Trophoblast cell (in vitro differentiated cells and primary cell): ENCODE measurements around the gene NR4A3.

Experiments
- DNase-seq, 2 donors: peaks; one replicate each; pipeline ENCODE4 v3.0.0-alpha.2; 2016
- H2AFZ ChIP-seq: 2 replicates; pipeline ENCODE4 v1.6.1; 2013; ENCODE audit warnings: low read length, moderate library complexity, mild to moderate bottlenecking; ENCODE audit not compliant: insufficient read depth, poor library complexity
- H2AK5ac ChIP-seq: 2 replicates; pipeline ENCODE4 v1.6.1; 2013; ENCODE audit warnings: mild to moderate bottlenecking, low read length
- H2BK120ac ChIP-seq: 2 replicates; pipeline ENCODE4 v1.6.1; 2013; ENCODE audit warnings: low read length, mild to moderate bottlenecking, moderate library complexity; ENCODE audit not compliant: insufficient read depth, poor library complexity
- H2BK12ac ChIP-seq: 2 replicates; pipeline ENCODE4 v1.6.1; 2013; ENCODE audit warnings: mild to moderate bottlenecking, low read length, moderate library complexity
- H2BK5ac ChIP-seq: 2 replicates; pipeline ENCODE4 v1.6.1; 2013; ENCODE audit warnings: low read length, low read depth, moderate library complexity, mild to moderate bottlenecking; ENCODE audit not compliant: poor library complexity
- H3K14ac ChIP-seq: 2 replicates; pipeline ENCODE4 v1.6.1; 2013; ENCODE audit warnings: mild to moderate bottlenecking, low read length
- H3K18ac ChIP-seq: 2 replicates; pipeline ENCODE4 v1.6.1; 2013; ENCODE audit warnings: mild to moderate bottlenecking, low read length
- H3K23ac ChIP-seq: 2 replicates; pipeline ENCODE4 v1.6.1; 2013; ENCODE audit warnings: low read length
- H3K27ac ChIP-seq: 2 replicates; pipeline ENCODE4 v1.5.1; 2013; ENCODE audit warnings: low read depth, mild to moderate bottlenecking, inconsistent platforms, low read length, moderate library complexity
- H3K27me3 ChIP-seq: 2 replicates; pipeline ENCODE4 v1.6.1; 2013; ENCODE audit warnings: inconsistent platforms, mild to moderate bottlenecking, low read length, moderate library complexity; ENCODE audit not compliant: insufficient read depth
- H3K36me3 ChIP-seq, 2 experiments: 1 replicate in 1 of 2; 2 replicates in 1 of 2; pipeline ENCODE4 v1.6.1; 2013; ENCODE audit warnings: low read length in 2 of 2, mild to moderate bottlenecking in 2 of 2, moderate library complexity in 1 of 2; ENCODE audit not compliant: insufficient read depth in 2 of 2, control insufficient read depth in 1 of 2
- H3K4ac ChIP-seq: 2 replicates; pipeline ENCODE4 v1.6.1; 2013; ENCODE audit warnings: low read depth, mild to moderate bottlenecking, low read length, moderate library complexity
- H3K4me1 ChIP-seq, 2 experiments: 1 replicate in 1 of 2; 2 replicates in 1 of 2; pipeline ENCODE4 v1.6.1; 2013; ENCODE audit warnings: low read length in 2 of 2, mild to moderate bottlenecking in 2 of 2, moderate library complexity in 1 of 2; ENCODE audit not compliant: insufficient read depth in 2 of 2, control insufficient read depth in 1 of 2
- H3K4me2 ChIP-seq: 2 replicates; pipeline ENCODE4 v1.6.1; 2013; ENCODE audit warnings: inconsistent platforms, mild to moderate bottlenecking, low read length, moderate library complexity
- H3K4me3 ChIP-seq: 2 replicates; pipeline ENCODE4 v1.5.1; 2013; ENCODE audit warnings: mild to moderate bottlenecking, low read depth, low read length, inconsistent platforms
- H3K79me1 ChIP-seq: one replicate; pipeline ENCODE4 v1.6.1; 2013; ENCODE audit warnings: low read length
- H3K79me2 ChIP-seq: 2 replicates; pipeline ENCODE4 v1.6.1; 2013; ENCODE audit warnings: low read length, mild to moderate bottlenecking; ENCODE audit not compliant: control insufficient read depth, insufficient read depth, poor library complexity
- H3K9ac ChIP-seq: 2 replicates; pipeline ENCODE4 v1.6.1; 2013; ENCODE audit warnings: mild to moderate bottlenecking, low read length
- H3K9me3 ChIP-seq: 2 replicates; pipeline ENCODE4 v1.6.1; 2013; ENCODE audit warnings: low read depth, mild to moderate bottlenecking, control low read depth, inconsistent platforms, low read length; ENCODE audit not compliant: insufficient read depth
- H4K12ac ChIP-seq: 2 replicates; pipeline ENCODE4 v1.6.1; 2013; ENCODE audit warnings: low read depth, mild to moderate bottlenecking, low read length, moderate library complexity
- H4K8ac ChIP-seq: 2 replicates; pipeline ENCODE4 v1.6.1; 2013; ENCODE audit warnings: low read depth, mild to moderate bottlenecking, low read length, moderate library complexity
- H4K91ac ChIP-seq: one replicate; pipeline ENCODE4 v1.6.1; 2013; ENCODE audit warnings: low read depth, mild to moderate bottlenecking, low read length, moderate library complexity
- WGBS: extraction: QIAGEN DNeasy Blood & Tissue Kit; methylation state at CpG from one replicate; pipeline ENCODE4 v1.1.7; 2013; ENCODE audit warnings: missing lambda C conversion rate; ENCODE audit not compliant: insufficient read length, insufficient coverage; ENCODE audit errors: extremely low coverage; 5-methylcytosine and 5-hydroxymethylcytosine counted together

Gene NR4A3

DNA sequence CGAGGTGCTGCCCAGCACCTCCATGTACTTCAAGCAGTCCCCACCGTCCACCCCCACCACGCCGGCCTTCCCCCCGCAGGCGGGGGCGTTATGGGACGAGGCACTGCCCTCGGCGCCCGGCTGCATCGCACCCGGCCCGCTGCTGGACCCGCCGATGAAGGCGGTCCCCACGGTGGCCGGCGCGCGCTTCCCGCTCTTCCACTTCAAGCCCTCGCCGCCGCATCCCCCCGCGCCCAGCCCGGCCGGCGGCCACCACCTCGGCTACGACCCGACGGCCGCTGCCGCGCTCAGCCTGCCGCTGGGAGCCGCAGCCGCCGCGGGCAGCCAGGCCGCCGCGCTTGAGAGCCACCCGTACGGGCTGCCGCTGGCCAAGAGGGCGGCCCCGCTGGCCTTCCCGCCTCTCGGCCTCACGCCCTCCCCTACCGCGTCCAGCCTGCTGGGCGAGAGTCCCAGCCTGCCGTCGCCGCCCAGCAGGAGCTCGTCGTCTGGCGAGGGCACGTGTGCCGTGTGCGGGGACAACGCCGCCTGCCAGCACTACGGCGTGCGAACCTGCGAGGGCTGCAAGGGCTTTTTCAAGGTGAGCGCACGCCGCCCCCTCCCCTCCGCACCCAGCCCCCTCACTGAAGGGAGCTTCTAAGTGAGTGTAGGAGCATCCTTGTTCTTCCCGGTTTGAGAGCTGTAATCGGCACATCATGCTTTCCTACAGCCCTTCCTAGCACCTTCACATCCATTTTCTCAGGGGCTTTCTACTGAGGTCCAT lies 6.9 kb downstream of the NR4A3 start:
- H2AK5ac ChIP-seq = no peak overlapping the region
- peak; percentile 28 to 62 for DNase-seq
- peak overlapping the region; percentile 46 for H3K4me2 ChIP-seq
- no peak overlapping the region for H2BK12ac ChIP-seq
- no peaks in the 10 kb centered on the region for H3K79me2 ChIP-seq
- no peak overlapping the region for H3K14ac ChIP-seq
- peak overlapping the region; percentile 45 for H2AFZ ChIP-seq
- no peak overlapping the region for H2BK5ac ChIP-seq
- no peak overlapping the region for H4K91ac ChIP-seq
- peaks cover 59% of the 10 kb centered on the region for H3K27me3 ChIP-seq
- H3K4me3 ChIP-seq = no peak overlapping the region
- no peak overlapping the region for H4K12ac ChIP-seq
- no peak overlapping the region for H3K18ac ChIP-seq
- H3K27ac ChIP-seq = no peak overlapping the region
- H3K9me3 ChIP-seq = peaks cover 10% of the 10 kb centered on the region
- peaks cover 16 to 23% of the 10 kb centered on the region in 2 experiments for H3K4me1 ChIP-seq
- no peaks in the 10 kb centered on the region for H3K36me3 ChIP-seq
- no peak overlapping the region for H3K9ac ChIP-seq
- H3K4ac ChIP-seq = no peak overlapping the region
- no CpG with 5 or more reads among the region's 78 CpGs for WGBS
- H3K23ac ChIP-seq = no peak overlapping the region
- H3K79me1 ChIP-seq = no peaks in the 10 kb centered on the region
- no peak overlapping the region for H4K8ac ChIP-seq
- no peak overlapping the region for H2BK120ac ChIP-seq

DNA sequence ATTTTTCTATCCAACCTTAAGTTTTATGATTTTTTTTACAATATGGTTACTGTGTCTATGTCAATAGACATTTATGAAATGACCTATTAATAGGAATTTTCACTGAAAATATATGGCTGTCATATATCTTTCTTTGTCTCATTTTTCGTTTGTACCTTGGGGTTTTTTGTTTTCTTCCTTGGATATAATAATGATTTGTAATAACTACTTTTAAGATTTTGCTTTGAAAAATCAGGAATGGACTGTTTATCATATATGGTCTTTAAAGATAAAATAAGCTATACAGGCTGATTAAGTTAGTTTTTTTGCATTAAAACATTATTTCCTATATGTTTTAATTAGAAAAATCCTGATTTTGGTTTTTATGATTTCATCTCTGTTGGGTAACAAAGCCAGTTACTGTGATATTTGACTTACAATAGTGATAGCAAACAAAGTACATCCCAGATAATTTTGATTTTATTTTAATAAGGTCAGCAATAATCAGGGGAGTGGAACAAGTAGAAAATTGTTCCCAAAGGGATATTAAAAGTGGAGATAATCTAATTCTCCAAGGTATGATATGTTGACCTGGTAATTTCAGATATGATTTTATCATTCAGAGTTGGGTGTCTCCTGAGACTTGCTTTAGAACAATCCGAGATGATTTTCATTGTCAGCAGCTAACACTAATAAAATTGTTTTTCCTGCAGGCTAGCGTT lies 10.3 kb downstream of the NR4A3 start:
- Histone ChIP-seq H3K27ac (no peak overlapping the region), H2AK5ac (no peak overlapping the region), H3K9ac (no peak overlapping the region), H3K4me3 (no peak overlapping the region), H2BK12ac (no peak overlapping the region), H3K4ac (no peak overlapping the region), H3K4me1 (peaks cover 5 to 6% of the 10 kb centered on the region in 2 experiments), H3K9me3 (peaks cover 8% of the 10 kb centered on the region), H3K79me2 (no peaks in the 10 kb centered on the region), H4K91ac (no peak overlapping the region), H2BK120ac (no peak overlapping the region), H3K27me3 (peaks cover 28% of the 10 kb centered on the region), H3K36me3 (no peaks in the 10 kb centered on the region), H4K8ac (no peak overlapping the region), H3K23ac (no peak overlapping the region), H4K12ac (no peak overlapping the region), H3K79me1 (no peaks in the 10 kb centered on the region), H3K4me2 (no peak overlapping the region), H2AFZ (no peak overlapping the region), H2BK5ac (no peak overlapping the region), H3K18ac (no peak overlapping the region), H3K14ac (no peak overlapping the region)
- no CpG with 5 or more reads among the region's 3 CpGs for WGBS
- no peak for DNase-seq

- H2BK12ac ChIP-seq = no peak overlapping the region
- no peaks in the 10 kb centered on the region for H3K36me3 ChIP-seq
- H3K9ac ChIP-seq = no peak overlapping the region
- H2BK120ac ChIP-seq = no peak overlapping the region
- H3K4ac ChIP-seq = no peak overlapping the region
- peaks cover 24% of the 10 kb centered on the region for H3K27me3 ChIP-seq
- no peak overlapping the region for H3K23ac ChIP-seq
- H3K4me1 ChIP-seq = peaks cover 5 to 6% of the 10 kb centered on the region in 2 experiments
- peaks cover 8% of the 10 kb centered on the region for H3K9me3 ChIP-seq
- H3K79me1 ChIP-seq = no peaks in the 10 kb centered on the region
- DNase-seq = no peak
- no peak overlapping the region for H4K91ac ChIP-seq
- no peak overlapping the region for H3K18ac ChIP-seq
- no peak overlapping the region for H4K12ac ChIP-seq
- H3K4me3 ChIP-seq = no peak overlapping the region
- H3K79me2 ChIP-seq = no peaks in the 10 kb centered on the region
- no peak overlapping the region for H2AK5ac ChIP-seq
- H3K27ac ChIP-seq = no peak overlapping the region
- no peak overlapping the region for H3K4me2 ChIP-seq
- H2AFZ ChIP-seq = no peak overlapping the region
- no peak overlapping the region for H4K8ac ChIP-seq
- no peak overlapping the region for H3K14ac ChIP-seq
- WGBS = no CpG with 5 or more reads among the region's 7 CpGs
- no peak overlapping the region for H2BK5ac ChIP-seq
These were observed 10.8 kb downstream of the NR4A3 start for GRCh38 chr9:99832558-99832864.

DNA sequence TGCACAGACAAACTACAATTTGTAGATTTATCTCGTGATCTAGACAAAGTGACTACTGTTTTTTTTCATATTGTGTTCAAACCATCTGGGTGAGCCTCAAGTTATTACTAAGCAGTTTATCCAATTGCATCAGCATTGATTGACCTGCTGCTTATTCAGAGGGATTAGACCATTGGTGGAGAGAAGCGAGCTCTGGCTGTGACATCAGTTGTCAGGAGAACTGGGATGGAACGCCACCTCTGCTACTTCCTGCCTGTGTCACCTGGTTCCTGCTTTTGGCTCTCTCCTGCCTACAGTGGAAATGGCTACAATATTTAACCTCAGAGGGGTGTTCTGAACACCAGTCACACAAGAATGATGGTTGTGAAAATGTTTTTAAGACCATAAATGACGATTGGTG lies 12.1 kb downstream of the NR4A3 start:
- Histone ChIP-seq H2BK5ac (no peak overlapping the region), H3K79me1 (no peaks in the 10 kb centered on the region), H3K36me3 (no peaks in the 10 kb centered on the region), H2AK5ac (no peak overlapping the region), H2BK12ac (no peak overlapping the region), H3K79me2 (no peaks in the 10 kb centered on the region), H3K4me1 (peaks cover 1% of the 10 kb centered on the region in 2 experiments), H3K27me3 (peaks cover 12% of the 10 kb centered on the region), H4K8ac (no peak overlapping the region), H3K23ac (no peak overlapping the region), H3K4me3 (no peak overlapping the region), H3K18ac (no peak overlapping the region), H3K4ac (no peak overlapping the region), H3K27ac (no peak overlapping the region), H3K9me3 (peaks cover 1% of the 10 kb centered on the region), H2BK120ac (no peak overlapping the region), H3K14ac (no peak overlapping the region), H3K4me2 (no peak overlapping the region), H2AFZ (no peak overlapping the region), H3K9ac (no peak overlapping the region), H4K12ac (no peak overlapping the region), H4K91ac (no peak overlapping the region)
- no CpG with 5 or more reads among the region's 4 CpGs for WGBS
- DNase-seq = no peak
